HFF-Myc (cell line): ENCODE measurements around the gene USP36.

Source experiments
- DNase-seq: peaks from one replicate; pipeline ENCODE4 v3.0.0-alpha.2; 2011; ENCODE audit warnings: low read depth; ENCODE audit errors: extremely low read depth
- H3K4me3 ChIP-seq: replicated peaks from 2 replicates; pipeline ENCODE4 v1.5.1; 2011; ENCODE audit warnings: low read depth, mild to moderate bottlenecking, control low read depth, low read length
- TF ChIP-seq, protein P1 (sequence below): IDR thresholded peaks from 2 replicates; pipeline ENCODE4 v1.5.1; 2012; ENCODE audit warnings: mild to moderate bottlenecking, low read depth, low read length, control low read depth; ENCODE audit errors: missing control alignments

USP36 gene

DNA sequence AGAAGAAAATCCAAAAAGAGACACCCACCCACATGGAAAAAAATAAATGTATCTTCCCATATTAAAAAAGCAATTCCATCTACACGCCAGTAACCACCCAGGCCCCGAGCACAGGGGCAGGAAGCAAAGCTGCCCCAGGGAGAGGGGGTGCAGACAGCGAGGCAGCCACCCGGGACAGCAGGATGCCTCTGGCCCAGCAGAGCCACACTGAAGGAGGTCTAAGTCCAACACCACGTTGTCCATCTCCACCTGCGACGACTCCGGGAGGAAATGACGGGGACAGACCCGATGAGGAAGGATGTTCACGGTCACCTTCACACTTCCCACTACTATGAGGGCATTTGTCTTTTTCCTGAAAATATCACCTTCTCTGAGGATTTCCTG is 44.1 kb downstream of the USP36 start:
- no peak overlapping the region for H3K4me3 ChIP-seq
- TF ChIP-seq, protein P1, sequence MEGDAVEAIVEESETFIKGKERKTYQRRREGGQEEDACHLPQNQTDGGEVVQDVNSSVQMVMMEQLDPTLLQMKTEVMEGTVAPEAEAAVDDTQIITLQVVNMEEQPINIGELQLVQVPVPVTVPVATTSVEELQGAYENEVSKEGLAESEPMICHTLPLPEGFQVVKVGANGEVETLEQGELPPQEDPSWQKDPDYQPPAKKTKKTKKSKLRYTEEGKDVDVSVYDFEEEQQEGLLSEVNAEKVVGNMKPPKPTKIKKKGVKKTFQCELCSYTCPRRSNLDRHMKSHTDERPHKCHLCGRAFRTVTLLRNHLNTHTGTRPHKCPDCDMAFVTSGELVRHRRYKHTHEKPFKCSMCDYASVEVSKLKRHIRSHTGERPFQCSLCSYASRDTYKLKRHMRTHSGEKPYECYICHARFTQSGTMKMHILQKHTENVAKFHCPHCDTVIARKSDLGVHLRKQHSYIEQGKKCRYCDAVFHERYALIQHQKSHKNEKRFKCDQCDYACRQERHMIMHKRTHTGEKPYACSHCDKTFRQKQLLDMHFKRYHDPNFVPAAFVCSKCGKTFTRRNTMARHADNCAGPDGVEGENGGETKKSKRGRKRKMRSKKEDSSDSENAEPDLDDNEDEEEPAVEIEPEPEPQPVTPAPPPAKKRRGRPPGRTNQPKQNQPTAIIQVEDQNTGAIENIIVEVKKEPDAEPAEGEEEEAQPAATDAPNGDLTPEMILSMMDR: no peak
- no peak for DNase-seq

DNA sequence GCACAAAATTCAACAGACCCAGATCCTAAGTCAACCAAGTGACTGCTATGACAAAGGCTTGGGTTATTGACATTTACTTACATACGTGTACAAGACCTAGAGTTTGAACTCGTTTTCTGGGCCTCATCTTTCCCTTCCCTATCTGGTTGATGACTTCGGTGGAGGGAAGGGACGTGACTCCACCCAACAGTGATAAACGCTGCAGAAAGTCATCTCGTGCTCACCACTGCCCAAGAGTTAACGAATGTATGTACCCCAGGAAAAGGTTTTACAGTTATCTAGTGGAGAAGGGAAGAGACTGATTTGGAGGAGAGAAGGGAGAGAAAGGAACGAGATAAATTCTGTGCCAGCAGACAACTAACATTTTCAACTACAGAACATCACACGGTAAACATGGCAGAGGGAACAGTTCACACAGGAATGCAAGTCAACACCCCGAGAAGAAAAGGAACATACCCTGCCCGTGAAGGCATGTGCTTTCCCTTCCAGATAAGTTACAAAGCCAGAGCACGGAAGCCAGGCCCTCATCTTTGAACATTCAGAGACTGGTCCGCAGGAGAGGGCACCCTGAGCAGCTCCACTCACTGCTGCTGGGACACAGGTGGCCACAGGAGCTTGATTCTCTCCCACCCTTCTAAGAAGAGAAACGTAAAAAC is 44.6 kb downstream of the USP36 start:
- no peak overlapping the region for H3K4me3 ChIP-seq
- TF ChIP-seq, protein P1: no peak
- DNase-seq: no peak

DNA sequence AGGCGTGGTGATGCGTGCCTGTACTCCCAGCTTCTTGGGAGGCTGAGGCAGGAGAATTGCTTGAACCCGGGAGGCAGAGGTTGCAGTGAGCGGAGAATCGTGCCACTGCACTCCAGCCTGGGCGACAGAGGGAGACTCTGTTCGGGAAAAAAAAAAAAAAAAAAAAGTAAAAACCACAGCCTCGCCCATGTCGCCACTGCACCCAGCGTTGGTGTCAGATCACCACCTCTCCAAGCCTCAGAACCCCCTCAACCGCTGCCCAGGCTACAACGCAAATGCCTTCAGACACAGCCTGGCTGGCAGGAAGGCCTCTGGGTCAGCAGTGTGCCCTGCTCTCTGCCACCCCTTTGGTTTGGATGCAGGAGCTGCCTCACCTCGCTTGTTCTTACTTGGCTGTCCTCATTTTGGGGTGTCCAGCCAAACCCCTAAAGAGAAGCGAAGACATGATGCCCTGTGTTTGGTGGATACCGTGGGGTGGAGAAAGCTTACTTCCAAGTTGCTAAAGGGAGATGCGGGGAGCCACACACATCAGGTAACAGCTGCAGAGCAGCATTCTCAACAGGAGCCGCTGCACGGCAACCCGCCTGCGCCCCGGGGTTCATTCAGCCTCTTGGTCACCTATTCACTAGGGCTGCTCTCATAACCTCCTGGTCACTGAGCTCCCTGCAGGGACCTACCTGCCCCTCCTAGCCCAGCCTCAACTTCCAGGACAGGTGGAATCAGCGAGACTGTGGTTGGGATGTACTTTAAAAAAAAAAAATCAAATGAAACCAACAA is 45.6 kb downstream of the USP36 start:
- TF ChIP-seq, protein P1: no peak
- H3K4me3 ChIP-seq: no peak overlapping the region
- DNase-seq: no peak

DNA sequence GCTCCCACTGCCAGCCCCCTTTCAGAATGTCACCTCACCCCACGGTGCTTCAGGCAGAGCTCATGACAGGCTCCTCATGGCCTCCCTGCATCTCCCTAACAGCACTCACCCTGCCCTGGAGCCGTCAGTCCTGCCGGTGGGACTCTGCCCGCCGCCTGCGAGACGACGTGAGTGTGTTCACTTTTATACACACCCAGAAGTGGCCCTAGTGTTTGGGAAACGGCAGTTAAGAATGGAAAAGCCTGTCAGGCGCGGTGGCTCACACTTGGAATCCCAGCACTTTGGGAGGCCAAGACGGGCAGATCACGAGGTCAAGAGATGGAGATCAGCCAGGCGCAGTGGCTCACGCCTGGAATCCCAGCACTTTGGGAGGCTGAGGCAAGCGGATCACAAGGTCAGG is 46.2 kb downstream of the USP36 start:
- TF ChIP-seq, protein P1: no peak
- no peak overlapping the region for H3K4me3 ChIP-seq
- no peak for DNase-seq

DNA sequence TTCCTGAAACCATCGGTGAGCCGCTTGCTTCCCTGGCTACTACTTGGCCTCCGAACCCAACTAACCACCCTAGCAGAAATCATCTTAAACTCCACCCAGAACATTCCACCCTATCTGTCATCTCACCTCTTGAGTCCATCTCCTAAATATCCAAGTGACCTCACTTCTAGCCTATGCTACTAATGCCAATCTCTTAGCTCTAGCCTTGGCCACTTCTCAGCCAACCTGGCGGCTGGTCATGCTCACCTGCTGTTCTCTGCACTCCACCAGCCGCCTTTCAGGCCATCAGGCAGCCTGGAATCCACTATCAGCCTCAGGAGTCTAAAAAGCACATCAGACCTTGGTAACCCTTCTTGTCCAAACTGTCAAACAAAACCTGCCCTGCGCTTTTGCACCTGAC is 46.6 kb downstream of the USP36 start:
- no peak for DNase-seq
- no peak overlapping the region for H3K4me3 ChIP-seq
- TF ChIP-seq, protein P1: no peak

DNA sequence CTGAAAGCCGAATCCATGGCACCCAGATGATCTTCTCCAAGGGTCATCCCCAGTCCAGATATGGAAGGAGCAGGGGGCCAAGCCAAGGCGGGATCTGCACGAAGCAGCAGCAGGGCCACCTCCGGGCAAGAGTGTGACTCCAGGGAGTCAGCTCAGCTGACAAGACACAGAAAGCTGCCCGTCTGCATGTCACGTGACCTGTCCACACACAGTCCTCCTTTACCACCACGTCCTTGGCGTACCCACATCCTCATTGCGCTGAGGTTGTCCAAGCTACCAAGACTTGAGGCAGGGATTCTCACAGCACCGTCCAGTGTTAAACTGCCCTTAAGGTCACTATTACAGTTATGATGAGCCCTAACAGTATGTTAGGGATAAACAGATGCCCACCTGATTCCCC is 47.2 kb downstream of the USP36 start:
- TF ChIP-seq, protein P1: no peak
- H3K4me3 ChIP-seq: no peak overlapping the region

More for the DNA sequence above, 47.2 kb downstream of the USP36 start:
- no peak for DNase-seq
